SK-N-SH treated with all-trans-retinoic acid at 6 μM for 48 hours (cell line): ENCODE data around the gene PDSS2.

Experiments used
- ATAC-seq: fragments of 200-7000 bp; cut with Tn5 transposase; 3 replicates; pipeline ENCODE4 v1.9.1; 2020; ENCODE audit warnings: mild to moderate bottlenecking, moderate library complexity
- ARNTL ChIP-seq: fragments of 450-650 bp; formaldehyde crosslinking; IDR thresholded peaks from 2 replicates; pipeline ENCODE4 v1.5.0; 2020; ENCODE audit warnings: low read depth, mild to moderate bottlenecking, moderate library complexity, borderline replicate concordance
- BACH2 ChIP-seq: fragments of 250-450 bp; sonication (Bioruptor Pico); IDR thresholded peaks from 2 replicates; pipeline ENCODE4 v1.9.0; 2021; ENCODE audit warnings: mild to moderate bottlenecking, borderline replicate concordance
- CSDC2 ChIP-seq: fragments of 250-450 bp; sonication (Bioruptor Pico); IDR thresholded peaks from 2 replicates; pipeline ENCODE4 v1.5.0; 2020; ENCODE audit warnings: mild to moderate bottlenecking, moderate library complexity
- CSRNP3 ChIP-seq: fragments of 250-450 bp; sonication (Bioruptor Pico); IDR thresholded peaks from 2 replicates; pipeline ENCODE4 v1.5.1; 2021; ENCODE audit warnings: mild to moderate bottlenecking, moderate library complexity
- ESRRG ChIP-seq: fragments of 250-450 bp; sonication (Bioruptor Pico); IDR thresholded peaks from 2 replicates; pipeline ENCODE4 v1.6.1; 2021; ENCODE audit warnings: mild to moderate bottlenecking
- GLIS3 ChIP-seq: fragments of 250-450 bp; sonication (Bioruptor Pico); IDR thresholded peaks from 2 replicates; pipeline ENCODE4 v1.5.0; 2020; ENCODE audit warnings: mild to moderate bottlenecking, moderate library complexity
- ISL1 ChIP-seq: fragments of 250-450 bp; sonication (Bioruptor Pico); IDR thresholded peaks from 2 replicates; pipeline ENCODE4 v2.1.2; 2022; ENCODE audit warnings: mild to moderate bottlenecking, moderate library complexity
- OSR1 ChIP-seq: fragments of 250-450 bp; sonication (Bioruptor Pico); IDR thresholded peaks from 2 replicates; pipeline ENCODE4 v1.8.0; 2022; ENCODE audit warnings: moderate library complexity, mild to moderate bottlenecking, inconsistent platforms
- PPARA ChIP-seq: fragments of 250-450 bp; sonication (Bioruptor Pico); IDR thresholded peaks from 2 replicates; pipeline ENCODE4 v1.5.0; 2020; ENCODE audit warnings: mild to moderate bottlenecking, borderline replicate concordance
- RARB ChIP-seq: fragments of 250-450 bp; sonication (Bioruptor Pico); IDR thresholded peaks from 2 replicates; pipeline ENCODE4 v1.8.0; 2021; ENCODE audit warnings: mild to moderate bottlenecking, moderate library complexity
- TCF4 ChIP-seq: fragments of 250-450 bp; sonication (Bioruptor Pico); IDR thresholded peaks from 2 replicates; pipeline ENCODE4 v1.8.0; 2021; ENCODE audit warnings: mild to moderate bottlenecking, moderate library complexity, borderline replicate concordance
- TSHZ2 ChIP-seq: fragments of 250-450 bp; sonication (Bioruptor Pico); IDR thresholded peaks from 2 replicates; pipeline ENCODE4 v1.5.0; 2020; ENCODE audit warnings: mild to moderate bottlenecking, moderate library complexity
- ZC3H10 ChIP-seq: fragments of 250-450 bp; sonication (Bioruptor Pico); IDR thresholded peaks from 2 replicates; pipeline ENCODE4 v1.5.1; 2021; ENCODE audit warnings: mild to moderate bottlenecking, moderate library complexity
- ZFP30 ChIP-seq: fragments of 450-650 bp; formaldehyde crosslinking; IDR thresholded peaks from 2 replicates; pipeline ENCODE4 v1.5.0; 2022; ENCODE audit warnings: mild to moderate bottlenecking, moderate library complexity
- ZNF565 ChIP-seq: fragments of 450-650 bp; formaldehyde crosslinking; conservative IDR thresholded peaks from 2 replicates; pipeline ENCODE4 v1.5.0; 2020; ENCODE audit warnings: low read depth, mild to moderate bottlenecking, moderate library complexity
- ZNF70 ChIP-seq: fragments of 450-650 bp; formaldehyde crosslinking; IDR thresholded peaks from 2 replicates; pipeline ENCODE4 v1.5.0; 2020; ENCODE audit warnings: mild to moderate bottlenecking, moderate library complexity
- TF ChIP-seq, protein P1 (sequence below): fragments of 250-450 bp; sonication (Bioruptor Pico); IDR thresholded peaks from 2 replicates; pipeline ENCODE4 v1.8.0; 2020; ENCODE audit warnings: mild to moderate bottlenecking, moderate library complexity, borderline replicate concordance
- TF ChIP-seq, protein P2 (sequence below): fragments of 250-450 bp; sonication (Bioruptor Pico); IDR thresholded peaks from 2 replicates; pipeline ENCODE4 v1.8.0; 2021; ENCODE audit warnings: low read depth, mild to moderate bottlenecking, moderate library complexity, borderline replicate concordance
- TF ChIP-seq, protein P3 (sequence below): fragments of 250-450 bp; sonication (Bioruptor Pico); IDR thresholded peaks from 2 replicates; pipeline ENCODE4 v1.5.1; 2020; ENCODE audit warnings: low read depth, mild to moderate bottlenecking, moderate library complexity

Gene PDSS2

GRCh38 chr6:107400616-107401147, 58.7 kb downstream of the PDSS2 start:
- TF ChIP-seq ZNF565 (CRISPR knock-in tag) (no peak), CSDC2 (no peak)
- no peak for ATAC-seq

- no peak for ATAC-seq
- TF ChIP-seq ZNF70 (no peak), ARNTL (CRISPR knock-in tag) (no peak)
These were observed 59.4 kb downstream of the PDSS2 start for GRCh38 chr6:107399935-107400334.

DNA sequence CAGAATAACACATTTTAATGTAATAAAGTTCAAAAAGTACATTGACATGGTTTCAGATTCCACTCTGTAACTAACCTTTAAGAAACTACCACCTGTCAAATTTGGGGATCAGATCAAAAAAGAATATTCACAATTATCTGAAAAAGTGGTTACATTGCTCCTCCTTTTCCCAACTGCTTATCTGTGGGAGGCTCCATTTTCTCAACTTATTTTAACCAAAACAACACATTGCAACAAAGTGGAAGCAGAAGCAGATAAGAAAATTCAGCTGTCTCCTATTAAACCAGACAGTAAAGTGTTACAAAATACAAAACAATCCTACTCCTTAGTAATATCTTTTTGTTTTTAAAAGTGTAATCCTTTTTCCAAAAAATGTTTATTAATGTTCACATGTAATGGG, 61.4 kb downstream of the PDSS2 start:
- no peak for ATAC-seq
- TF ChIP-seq TSHZ2 (CRISPR knock-in tag) (no peak), ISL1 (no peak), ESRRG (CRISPR knock-in tag) (no peak), OSR1 (no peak)
- TF ChIP-seq, protein P1, sequence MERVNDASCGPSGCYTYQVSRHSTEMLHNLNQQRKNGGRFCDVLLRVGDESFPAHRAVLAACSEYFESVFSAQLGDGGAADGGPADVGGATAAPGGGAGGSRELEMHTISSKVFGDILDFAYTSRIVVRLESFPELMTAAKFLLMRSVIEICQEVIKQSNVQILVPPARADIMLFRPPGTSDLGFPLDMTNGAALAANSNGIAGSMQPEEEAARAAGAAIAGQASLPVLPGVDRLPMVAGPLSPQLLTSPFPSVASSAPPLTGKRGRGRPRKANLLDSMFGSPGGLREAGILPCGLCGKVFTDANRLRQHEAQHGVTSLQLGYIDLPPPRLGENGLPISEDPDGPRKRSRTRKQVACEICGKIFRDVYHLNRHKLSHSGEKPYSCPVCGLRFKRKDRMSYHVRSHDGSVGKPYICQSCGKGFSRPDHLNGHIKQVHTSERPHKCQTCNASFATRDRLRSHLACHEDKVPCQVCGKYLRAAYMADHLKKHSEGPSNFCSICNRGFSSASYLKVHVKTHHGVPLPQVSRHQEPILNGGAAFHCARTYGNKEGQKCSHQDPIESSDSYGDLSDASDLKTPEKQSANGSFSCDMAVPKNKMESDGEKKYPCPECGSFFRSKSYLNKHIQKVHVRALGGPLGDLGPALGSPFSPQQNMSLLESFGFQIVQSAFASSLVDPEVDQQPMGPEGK: no peak
- TF ChIP-seq, protein P2, sequence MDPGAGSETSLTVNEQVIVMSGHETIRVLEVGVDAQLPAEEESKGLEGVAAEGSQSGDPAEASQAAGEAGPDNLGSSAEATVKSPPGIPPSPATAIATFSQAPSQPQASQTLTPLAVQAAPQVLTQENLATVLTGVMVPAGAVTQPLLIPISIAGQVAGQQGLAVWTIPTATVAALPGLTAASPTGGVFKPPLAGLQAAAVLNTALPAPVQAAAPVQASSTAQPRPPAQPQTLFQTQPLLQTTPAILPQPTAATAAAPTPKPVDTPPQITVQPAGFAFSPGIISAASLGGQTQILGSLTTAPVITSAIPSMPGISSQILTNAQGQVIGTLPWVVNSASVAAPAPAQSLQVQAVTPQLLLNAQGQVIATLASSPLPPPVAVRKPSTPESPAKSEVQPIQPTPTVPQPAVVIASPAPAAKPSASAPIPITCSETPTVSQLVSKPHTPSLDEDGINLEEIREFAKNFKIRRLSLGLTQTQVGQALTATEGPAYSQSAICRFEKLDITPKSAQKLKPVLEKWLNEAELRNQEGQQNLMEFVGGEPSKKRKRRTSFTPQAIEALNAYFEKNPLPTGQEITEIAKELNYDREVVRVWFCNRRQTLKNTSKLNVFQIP (CRISPR knock-in tag): no peak
- TF ChIP-seq, all 23 proteins: peak for 0

DNA sequence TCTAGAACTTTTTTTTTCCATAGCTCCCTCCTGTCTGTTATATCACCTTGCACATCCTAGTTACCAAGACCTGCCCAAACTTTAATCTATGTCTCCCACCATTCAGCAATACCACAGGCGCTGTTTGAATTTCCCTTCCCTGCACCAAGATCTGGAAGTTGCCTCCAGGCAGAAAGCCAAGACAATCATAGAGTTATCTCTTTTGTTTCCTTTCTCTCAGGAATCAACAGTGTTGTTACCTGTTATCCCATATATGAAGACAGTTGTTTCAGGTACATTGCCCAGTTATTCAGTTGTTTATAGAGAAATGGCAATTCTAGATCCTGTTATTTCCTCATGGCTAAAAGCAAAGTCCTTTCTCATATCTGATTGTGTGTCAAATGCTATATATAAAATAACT, 63.2 kb downstream of the PDSS2 start:
- ATAC-seq: no peak
- TF ChIP-seq ZNF565 (CRISPR knock-in tag): no peak
- no peak for TF ChIP-seq ISL1
- TF ChIP-seq, protein P3, sequence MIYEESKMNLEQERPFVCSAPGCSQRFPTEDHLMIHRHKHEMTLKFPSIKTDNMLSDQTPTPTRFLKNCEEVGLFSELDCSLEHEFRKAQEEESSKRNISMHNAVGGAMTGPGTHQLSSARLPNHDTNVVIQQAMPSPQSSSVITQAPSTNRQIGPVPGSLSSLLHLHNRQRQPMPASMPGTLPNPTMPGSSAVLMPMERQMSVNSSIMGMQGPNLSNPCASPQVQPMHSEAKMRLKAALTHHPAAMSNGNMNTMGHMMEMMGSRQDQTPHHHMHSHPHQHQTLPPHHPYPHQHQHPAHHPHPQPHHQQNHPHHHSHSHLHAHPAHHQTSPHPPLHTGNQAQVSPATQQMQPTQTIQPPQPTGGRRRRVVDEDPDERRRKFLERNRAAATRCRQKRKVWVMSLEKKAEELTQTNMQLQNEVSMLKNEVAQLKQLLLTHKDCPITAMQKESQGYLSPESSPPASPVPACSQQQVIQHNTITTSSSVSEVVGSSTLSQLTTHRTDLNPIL (CRISPR knock-in tag): no peak
- no peak for TF ChIP-seq ZNF70
- TF ChIP-seq PPARA (CRISPR knock-in tag): no peak
- no peak for TF ChIP-seq TCF4 (CRISPR knock-in tag)
- no peak for TF ChIP-seq ZFP30
- no peak for TF ChIP-seq CSDC2
- TF ChIP-seq RARB (CRISPR knock-in tag): no peak
- no peak for TF ChIP-seq CSRNP3 (CRISPR knock-in tag)
- no peak for TF ChIP-seq BACH2 (CRISPR knock-in tag)
- TF ChIP-seq ZC3H10 (CRISPR knock-in tag): no peak
- TF ChIP-seq OSR1: no peak
- TF ChIP-seq GLIS3 (CRISPR knock-in tag): no peak
- no peak for TF ChIP-seq ESRRG (CRISPR knock-in tag)
- TF ChIP-seq ARNTL (CRISPR knock-in tag): no peak
